GM21381 (cell line): ENCODE results near the gene EPM2AIP1.
"Not testable (repeated sequence)": the region's sequence is repeated elsewhere in the genome, so short reads cannot be mapped to it uniquely, and the experiment has no call there.

Source experiments
- ATAC-seq: cut with Tn5 transposase; IDR thresholded peaks from one replicate; pipeline ENCODE4 v1.9.1; 2021; ENCODE audit warnings: mild to moderate bottlenecking, moderate library complexity; ENCODE audit not compliant: unreplicated experiment

The EPM2AIP1 gene

DNA sequence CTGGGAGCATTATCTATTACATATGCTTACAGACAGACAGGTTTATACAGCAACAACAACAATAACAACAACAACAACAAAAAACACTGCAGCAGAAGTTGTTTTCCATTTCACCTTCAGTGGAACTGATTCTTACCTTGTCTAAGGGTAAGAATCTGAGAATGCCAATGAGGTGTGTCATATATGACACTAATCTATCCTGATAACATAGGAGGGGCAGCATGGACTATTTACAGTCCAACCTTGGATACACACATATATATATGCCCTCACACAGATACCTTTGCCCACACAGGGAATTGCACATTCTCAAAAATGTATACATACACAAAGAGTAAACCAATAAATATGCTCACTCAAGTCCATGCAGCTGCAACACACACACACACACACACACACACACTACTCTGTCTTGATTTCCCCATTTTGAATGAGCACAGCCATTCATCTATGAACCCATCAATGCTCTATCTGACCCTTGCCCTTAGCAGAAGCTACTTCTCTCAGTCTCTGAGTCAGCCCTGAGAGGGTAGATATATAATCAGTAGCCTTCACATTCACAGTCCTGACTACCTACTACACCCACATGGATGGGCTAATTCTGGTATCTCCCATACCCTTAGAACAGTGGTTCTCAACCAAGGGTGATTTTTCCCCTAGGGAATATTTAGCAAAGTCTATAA is 38.3 kb downstream of the EPM2AIP1 start:
- no peak for ATAC-seq

DNA sequence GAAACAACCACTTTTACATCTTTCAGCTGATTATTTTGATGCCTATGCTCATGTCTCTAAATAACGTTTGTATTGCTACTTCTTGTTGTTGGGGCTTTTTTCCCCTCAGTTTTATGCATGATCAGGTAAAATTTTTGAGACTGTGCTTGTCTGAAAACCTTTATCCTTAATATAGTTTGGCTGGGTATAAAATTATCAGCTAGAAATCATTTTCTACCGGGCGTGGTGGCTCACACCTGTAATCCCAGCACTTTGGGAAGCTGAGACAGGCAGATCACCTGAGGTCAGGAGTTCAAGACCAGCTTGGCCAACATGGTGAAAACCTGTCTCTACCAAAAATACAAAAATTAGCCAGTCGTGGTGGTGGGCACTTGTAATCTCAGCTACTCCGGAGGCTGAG is 45.1 kb downstream of the EPM2AIP1 start:
- not testable (repeated sequence) for ATAC-seq

- no peak for ATAC-seq
These were observed 47.5 kb downstream of the EPM2AIP1 start for GRCh38 chr3:36945333-36945980.

DNA sequence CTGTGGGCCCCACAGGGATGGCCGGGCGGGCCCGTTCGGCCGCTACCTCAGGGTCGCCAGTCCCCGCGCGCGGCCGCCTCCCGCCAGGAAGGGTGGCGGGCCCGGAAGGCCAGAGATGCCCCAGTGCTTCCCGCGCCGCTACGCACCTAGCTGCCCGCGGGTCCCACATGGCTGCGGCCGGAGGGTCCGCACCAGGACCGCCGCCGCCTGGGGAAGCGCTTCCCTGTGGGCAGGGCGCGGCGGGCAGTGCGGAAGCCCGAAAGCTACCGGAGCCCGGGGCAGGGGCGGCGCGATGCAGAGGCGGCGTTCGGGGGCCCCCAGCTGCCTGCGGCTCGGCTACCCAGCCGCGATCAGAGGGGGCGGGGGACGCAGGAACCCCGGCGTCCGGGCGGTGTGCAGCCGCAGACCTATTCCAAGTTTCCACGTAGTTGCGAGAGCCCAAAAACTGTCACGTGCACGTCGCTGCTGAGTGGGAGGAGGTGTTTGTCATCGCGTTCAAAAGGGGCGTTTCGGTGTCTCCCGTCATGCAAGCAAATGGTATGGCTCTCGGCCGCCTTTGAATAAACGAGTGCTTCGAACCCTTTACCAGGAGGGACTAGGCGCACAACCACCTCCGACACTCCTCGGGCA is 48.2 kb downstream of the EPM2AIP1 start, which contains the start of gene TRANK1:
TRANK1 (minus strand) TSS at position 414 of the 630 bp plus-strand sequence; CDS start at position 169, 245 bp downstream.
- peak; percentile 69 for ATAC-seq

DNA sequence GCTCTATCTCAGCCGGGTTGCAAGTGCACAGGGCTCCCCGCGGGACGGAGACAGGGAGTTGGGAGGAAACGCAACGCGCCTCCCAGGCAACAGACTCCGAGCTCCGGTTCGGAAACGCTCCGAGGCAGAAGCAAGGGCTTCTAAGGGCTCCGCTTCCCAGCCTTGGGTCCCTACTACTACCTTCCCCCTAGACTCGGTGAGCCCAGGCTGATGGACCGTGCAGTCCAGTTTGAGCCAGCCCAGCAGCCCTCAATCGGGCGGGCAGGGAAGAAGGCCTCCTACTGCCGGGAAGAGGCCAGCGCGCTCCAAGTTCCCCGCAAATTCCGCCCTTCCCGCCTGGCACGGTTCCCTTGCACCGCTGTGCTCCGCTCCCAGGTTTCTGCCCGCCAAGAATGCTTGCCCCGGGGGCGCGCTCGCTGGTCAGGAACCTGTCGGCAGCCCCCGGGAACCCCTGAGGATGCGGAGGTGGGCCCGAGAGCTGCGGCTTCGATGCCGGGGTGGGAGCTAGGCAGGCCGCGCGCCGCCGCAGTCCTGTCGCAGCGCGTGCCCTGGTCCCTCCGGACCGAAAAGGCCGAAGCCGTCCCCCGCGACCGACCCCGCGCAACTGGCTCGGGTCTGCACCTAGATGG is 48.8 kb downstream of the EPM2AIP1 start:
- peak; percentile 42 for ATAC-seq

DNA sequence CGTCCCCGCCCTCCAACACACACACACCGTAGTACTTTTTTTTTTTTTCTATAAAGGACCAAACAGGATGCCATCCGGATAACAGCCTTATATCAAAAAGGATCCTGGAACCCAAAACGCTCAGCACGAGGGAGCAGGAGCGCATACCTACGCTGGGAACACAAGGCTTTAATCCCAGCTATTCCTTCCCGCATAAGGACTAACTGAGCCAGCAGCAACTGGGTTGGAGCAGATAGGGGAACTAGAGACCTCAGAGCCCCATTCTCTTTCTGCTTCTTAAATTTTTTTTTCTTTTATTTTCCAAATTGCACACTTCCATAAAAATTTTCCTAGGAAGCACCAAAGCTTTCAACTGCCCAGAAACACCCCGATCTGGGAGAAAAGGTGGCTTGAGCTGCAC is 49.3 kb downstream of the EPM2AIP1 start:
- no peak for ATAC-seq

GRCh38 chr3:36942638-36943248 is 50.2 kb downstream of the EPM2AIP1 start:
- ATAC-seq, result no peak

DNA sequence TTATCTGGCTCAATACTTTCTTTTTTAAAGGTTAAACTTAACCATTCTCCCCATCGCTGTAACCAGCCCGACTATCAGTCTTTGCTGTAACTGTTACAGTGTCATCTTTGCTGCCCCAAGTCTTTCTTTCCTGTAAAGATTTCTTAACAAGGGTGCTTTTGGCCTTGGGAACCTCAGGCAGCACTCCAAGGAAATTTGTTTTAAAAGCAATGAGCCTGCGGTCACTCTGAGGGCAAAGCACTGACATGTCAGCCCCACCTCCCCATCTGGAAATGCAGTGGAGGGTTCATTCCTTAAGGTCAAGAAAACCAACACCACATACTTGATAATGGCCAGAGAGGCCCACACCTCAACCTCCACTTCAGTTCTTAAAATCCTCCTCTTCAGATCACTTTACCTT is 51.3 kb downstream of the EPM2AIP1 start:
- ATAC-seq, result no peak

- ATAC-seq, result no peak
These were observed 51.8 kb downstream of the EPM2AIP1 start for GRCh38 chr3:36941162-36941561.

DNA sequence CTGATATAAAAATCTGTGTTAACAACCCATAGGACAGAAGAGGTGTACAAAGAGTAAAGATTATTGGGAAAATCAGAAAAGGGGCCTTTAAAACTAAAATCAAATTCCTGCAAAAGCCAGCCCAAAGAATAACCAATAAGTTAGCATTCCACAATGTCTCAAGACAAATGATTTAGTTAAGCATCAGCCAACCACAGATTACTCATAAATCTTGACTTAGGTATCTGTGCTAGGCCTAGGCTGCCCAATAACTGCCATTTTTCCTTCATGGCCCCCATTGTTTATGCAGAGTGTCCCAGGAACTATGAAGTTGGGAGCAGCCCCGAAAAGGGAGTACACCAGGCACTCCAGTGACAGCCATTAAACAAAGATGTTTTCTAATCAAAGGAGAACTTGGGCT is 55.4 kb downstream of the EPM2AIP1 start:
- ATAC-seq, result no peak
